ENCODE results near the gene IQCF5. TPM values are rescaled to one million over a fixed set of nuclear protein-coding genes. Genes with fewer than 3 reads are reported as not detected.

The IQCF5 gene
- total RNA-seq, 1 experiment from 2014 or later = not detected

DNA sequence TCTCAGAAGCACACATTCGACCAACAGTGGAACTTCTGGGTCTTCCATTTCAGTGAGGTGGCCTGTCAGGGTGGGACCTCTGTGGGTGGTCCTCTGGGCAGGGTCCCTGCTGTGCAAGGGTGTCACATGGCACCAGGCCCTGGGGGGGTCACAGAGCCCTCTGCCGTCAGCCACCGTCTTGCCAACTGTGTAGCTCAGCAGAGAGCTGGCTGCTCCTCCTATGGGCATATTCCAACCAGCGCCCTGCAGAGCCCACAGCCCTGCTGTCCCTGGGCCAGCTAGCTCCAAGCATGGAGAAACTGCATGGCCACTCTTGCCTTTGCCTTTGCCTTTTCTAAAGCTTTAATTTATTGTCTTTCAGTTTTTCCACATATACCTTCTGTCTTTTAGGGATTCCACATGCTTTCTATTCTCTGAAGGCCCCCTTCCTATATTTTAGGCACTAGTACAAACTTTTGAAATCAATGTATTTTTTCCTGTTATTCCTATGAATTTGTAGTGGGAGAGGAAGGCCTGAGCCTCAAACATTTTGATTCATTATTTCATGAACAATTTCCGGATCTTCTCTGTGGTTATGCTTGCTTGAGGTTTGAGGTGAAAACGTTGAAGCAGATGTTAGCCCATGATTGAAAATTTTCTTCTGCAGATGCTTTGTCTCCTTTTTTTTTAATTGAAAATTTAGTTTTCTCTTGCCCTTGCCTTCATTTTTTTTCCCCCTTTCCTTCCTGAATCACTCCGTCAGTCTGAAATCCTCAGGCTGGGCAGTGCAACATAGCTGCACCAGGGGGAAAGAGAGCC is 16.0 kb upstream of the IQCF5 start:
- ChIA-PET POLR2A (no interaction called here), CTCF (no interaction called here)
- TF ChIP-seq POLR2AphosphoS5 (IDR thresholded peaks at IDR 0.05; ENCODE audit: low read depth, low read length) (no peak), RAD21 (IDR thresholded peaks at IDR 0.05; ENCODE audit: low read depth) (no peak), EGR1 (IDR thresholded peaks at IDR 0.05; ENCODE audit: low read depth) (no peak), CTCF (IDR thresholded peaks at IDR 0.05 in 2 of 3, conservative IDR thresholded peaks at IDR 0.05 in 1 of 3; ENCODE audit: borderline replicate concordance in 1 of 3, insufficient read depth in 1 of 3, low read depth in 2 of 3, low read length in 2 of 3) (no peak), SP1 (IDR thresholded peaks at IDR 0.05; ENCODE audit: low read depth) (no peak), CEBPB (IDR thresholded peaks at IDR 0.05; ENCODE audit: low read depth) (no peak), FOSL1 (IDR thresholded peaks at IDR 0.05; ENCODE audit: low read depth) (no peak), CBX3 (IDR thresholded peaks at IDR 0.05; ENCODE audit: low read depth) (no peak), EZH2phosphoT487 (IDR thresholded peaks at IDR 0.05; ENCODE audit: borderline replicate concordance) (no peak), YY1 (IDR thresholded peaks at IDR 0.05; ENCODE audit: extremely low read depth, insufficient replicate concordance, low read depth, low read length) (no peak), EZH2 (IDR thresholded peaks at IDR 0.05) (no peak), SIN3A (IDR thresholded peaks at IDR 0.05; ENCODE audit: low read depth) (no peak), TCF7L2 (IDR thresholded peaks at IDR 0.05; ENCODE audit: borderline replicate concordance, extremely low read depth, insufficient read depth, insufficient read length) (no peak), ZBTB33 (IDR thresholded peaks at IDR 0.05; ENCODE audit: extremely low read depth, insufficient replicate concordance, low read length) (no peak), JUND (IDR thresholded peaks at IDR 0.05) (no peak), POLR2A (IDR thresholded peaks at IDR 0.05; ENCODE audit: borderline replicate concordance, extremely low read depth, insufficient read depth, insufficient read length) (no peak), ZFX (IDR thresholded peaks at IDR 0.05) (no peak)
- TF ChIP-seq, protein P1, sequence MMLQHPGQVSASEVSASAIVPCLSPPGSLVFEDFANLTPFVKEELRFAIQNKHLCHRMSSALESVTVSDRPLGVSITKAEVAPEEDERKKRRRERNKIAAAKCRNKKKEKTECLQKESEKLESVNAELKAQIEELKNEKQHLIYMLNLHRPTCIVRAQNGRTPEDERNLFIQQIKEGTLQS (IDR thresholded peaks at IDR 0.05) = no peak

More for the DNA sequence above, 16.0 kb upstream of the IQCF5 start:
- DNase-seq (ENCODE audit: low read depth, low spot score) (no peak), ATAC-seq (no peak)
- Histone ChIP-seq H3K27ac (ENCODE audit: low read depth, low read length) (no peak overlapping the region), H3K9me2 (ENCODE audit: insufficient read depth) (no peaks in the 10 kb centered on the region), H3K79me2 (ENCODE audit: insufficient read depth, low read length) (no peaks in the 10 kb centered on the region), H2AFZ (ENCODE audit: low read depth, low read length, poor library complexity, severe bottlenecking) (no peak overlapping the region), H3K27me3 (ENCODE audit: insufficient read depth, low read length) (no peaks in the 10 kb centered on the region), H3K9ac (ENCODE audit: low read length) (no peak overlapping the region), H3K9me3 (ENCODE audit: control insufficient read depth in 1 of 2, insufficient read depth in 1 of 2, low read depth in 1 of 2, low read length in 2 of 2) (no peaks in the 10 kb centered on the region), H3K36me3 (ENCODE audit: control insufficient read depth in 1 of 2, insufficient read depth in 2 of 2, low read length in 2 of 2) (no peaks in the 10 kb centered on the region), H3K4me1 (ENCODE audit: control insufficient read depth in 1 of 2, insufficient read depth in 2 of 2, low read length in 2 of 2) (peaks cover 10 to 19% of the 10 kb centered on the region in 2 experiments), H4K20me1 (ENCODE audit: insufficient read depth) (no peaks in the 10 kb centered on the region), H3K4me3 (replicated peaks in 1 of 2; ENCODE audit: low read depth in 1 of 2, low read length in 2 of 2) (no peak overlapping the region), H3K4me2 (ENCODE audit: low read length) (no peak overlapping the region)
- intact Hi-C loops (cut with micrococcal nuclease) = no loop called here
- RAD21 ChIA-PET (ENCODE audit: low non-redundant PET in 1 of 2, low total read pairs in 2 of 2, uncharacterized antibody in 2 of 2, unreplicated experiment in 2 of 2) = no interaction called here
- BruUV-seq (replicated peaks) = no TSS peak
